Transverse colon (tissue), 4 donors: ENCODE results near the gene OOSP3.

ENCODE experiments used
- CTCF ChIP-seq, 5 experiments: fragments of 200-600 bp in 3 of 5; fragments of 450-650 bp in 2 of 5; sonication (generic) in 3 of 5; IDR thresholded peaks; 1 replicate in 2 of 5; 2 replicates in 3 of 5; pipeline ENCODE4 v1.5.1; 2016 to 2017; ENCODE audit warnings: antibody characterized with exemption in 5 of 5, inconsistent platforms in 3 of 5, mild to moderate bottlenecking in 2 of 5, moderate library complexity in 1 of 5
- EP300 ChIP-seq: sonication (generic); formaldehyde crosslinking; IDR thresholded peaks from one replicate; pipeline ENCODE4 v1.6.1; 2017; ENCODE audit warnings: antibody characterized with exemption, low read depth
- POLR2A ChIP-seq: fragments of 450-650 bp; IDR thresholded peaks from one replicate; pipeline ENCODE4 v1.6.1; 2016; ENCODE audit warnings: antibody characterized with exemption, mild to moderate bottlenecking, moderate library complexity
- POLR2AphosphoS5 ChIP-seq, 3 donors: sonication (generic); formaldehyde crosslinking; IDR thresholded peaks; one replicate each; pipeline ENCODE4 v1.6.1; 2016; ENCODE audit warnings: antibody characterized with exemption in 3 of 3

GRCh38 chr11:59894616-59895015 is 16.0 kb downstream of the OOSP3 start:
- TF ChIP-seq POLR2A = no peak
- no peak for TF ChIP-seq CTCF (IDR thresholded peaks at IDR 0.05)
- TF ChIP-seq EP300 = no peak
- no peak for TF ChIP-seq POLR2AphosphoS5 (IDR thresholded peaks at IDR 0.05)
